GM21717 (cell line): ENCODE results near the gene OSBPL2.

ENCODE experiments used
- ATAC-seq: cut with Tn5 transposase; IDR thresholded peaks from one replicate; pipeline ENCODE4 v1.9.1; 2021; ENCODE audit warnings: mild to moderate bottlenecking, moderate library complexity; ENCODE audit not compliant: unreplicated experiment

OSBPL2 gene

GRCh38 chr20:62320581-62321354 lies 82.4 kb downstream of the OSBPL2 start:
- ATAC-seq, result no peak

GRCh38 chr20:62321521-62321948 lies 83.2 kb downstream of the OSBPL2 start:
- no peak for ATAC-seq

DNA sequence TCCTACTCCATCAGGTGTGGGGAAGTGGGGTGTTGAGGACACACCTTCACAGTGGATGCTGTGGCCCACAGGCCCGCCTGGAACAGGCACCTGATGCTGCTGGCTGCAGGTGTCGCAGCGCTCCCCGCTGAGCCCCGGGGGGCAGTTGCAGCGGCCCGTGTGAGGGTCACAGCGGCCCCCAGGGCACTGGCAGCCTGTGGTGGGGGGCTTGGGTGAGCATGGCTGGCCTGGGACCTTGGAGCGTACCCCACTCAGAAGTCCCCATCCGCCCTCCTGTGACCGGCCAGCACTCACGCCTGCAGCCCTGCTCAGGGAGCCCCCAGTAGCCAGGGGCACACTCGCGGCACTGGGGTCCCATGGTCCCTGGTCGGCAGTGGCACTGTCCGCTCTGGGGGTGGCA lies 83.7 kb downstream of the OSBPL2 start:
- no peak for ATAC-seq

- no peak for ATAC-seq
Measured at GRCh38 chr20:62322492-62323041, 84.2 kb downstream of the OSBPL2 start.

- no peak for ATAC-seq
Measured at GRCh38 chr20:62323146-62323979, 85.0 kb downstream of the OSBPL2 start.

- ATAC-seq, result no peak
Measured at GRCh38 chr20:62323980-62324906, 85.9 kb downstream of the OSBPL2 start.

GRCh38 chr20:62325172-62325905 lies 87.0 kb downstream of the OSBPL2 start:
- ATAC-seq, result no peak

GRCh38 chr20:62326559-62326958 lies 88.2 kb downstream of the OSBPL2 start:
- ATAC-seq, result no peak

DNA sequence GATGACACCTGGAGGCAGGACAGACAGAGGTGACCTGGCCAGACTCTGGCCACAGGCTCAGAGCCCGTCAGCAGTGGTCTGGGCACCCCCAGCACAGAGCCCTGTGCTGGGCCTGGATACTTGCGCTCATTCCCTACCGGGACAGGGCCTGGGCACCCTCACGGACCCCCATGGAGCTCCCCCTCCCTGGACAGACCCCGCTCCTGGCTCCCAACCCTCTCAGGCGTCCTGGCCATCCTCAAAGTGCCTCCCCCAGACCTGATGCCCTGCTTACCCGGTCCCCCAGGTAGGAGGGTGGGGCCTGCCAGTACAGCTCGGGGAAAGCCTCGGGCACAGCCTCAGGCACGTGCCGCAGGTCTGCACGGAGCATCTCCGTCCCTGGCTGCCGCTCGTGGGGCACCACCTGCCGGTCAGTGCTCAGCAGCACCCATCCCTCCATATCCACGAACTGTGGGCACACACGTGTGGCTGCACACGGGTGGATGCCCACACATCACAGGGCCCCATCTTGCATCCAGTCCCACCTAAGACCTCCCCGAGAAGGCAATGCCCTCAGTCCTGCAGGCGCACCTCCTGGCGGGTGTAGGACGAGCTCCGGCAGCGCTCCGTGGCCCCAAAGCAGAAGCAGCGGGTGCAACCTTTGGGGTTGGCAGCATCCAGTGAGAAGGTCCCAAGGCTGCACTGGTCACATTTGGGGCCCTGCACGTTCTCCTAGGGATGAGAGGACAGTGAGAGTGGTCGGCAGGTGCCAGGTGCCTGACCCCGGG lies 88.8 kb downstream of the OSBPL2 start:
- no peak for ATAC-seq

- ATAC-seq, result no peak
Measured at GRCh38 chr20:62327726-62328495, 89.6 kb downstream of the OSBPL2 start.

DNA sequence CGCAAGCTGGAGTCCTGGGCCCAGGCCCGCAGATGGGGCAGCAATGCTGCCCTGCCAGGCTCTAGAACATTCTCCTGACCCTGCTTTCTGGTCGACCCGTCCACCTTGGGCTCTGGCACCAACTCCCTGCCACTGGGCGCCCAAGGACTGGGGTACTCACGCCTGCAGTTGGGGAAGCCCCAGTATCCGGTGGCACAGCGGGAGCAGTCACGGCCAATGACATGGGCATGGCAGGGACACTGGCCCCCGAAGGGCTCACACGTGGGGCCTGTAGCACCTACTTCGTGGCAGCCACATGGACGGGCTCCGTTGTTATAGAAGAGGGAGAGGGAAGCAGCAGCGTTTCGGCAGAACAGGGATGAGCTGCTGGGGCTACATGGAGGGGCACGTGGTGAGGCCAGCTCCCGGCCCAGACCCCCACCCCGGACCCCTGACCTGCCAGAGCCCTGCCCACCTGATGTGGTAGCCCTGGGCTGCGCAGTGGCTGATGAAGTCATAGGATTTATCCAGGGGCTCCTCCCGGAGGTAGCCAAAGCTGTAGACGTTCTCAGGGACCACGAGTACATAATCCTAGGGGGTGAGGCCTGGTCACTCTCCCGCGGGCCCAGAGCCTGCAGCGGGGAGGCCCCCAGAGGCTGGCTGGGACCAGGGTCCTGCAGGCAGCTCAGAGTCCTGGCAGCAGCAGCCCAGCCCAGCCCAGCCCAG lies 90.5 kb downstream of the OSBPL2 start:
- no peak for ATAC-seq

GRCh38 chr20:62329389-62330377 lies 91.4 kb downstream of the OSBPL2 start:
- ATAC-seq, result no peak

GRCh38 chr20:62330576-62331317 lies 92.4 kb downstream of the OSBPL2 start:
- ATAC-seq, result no peak

DNA sequence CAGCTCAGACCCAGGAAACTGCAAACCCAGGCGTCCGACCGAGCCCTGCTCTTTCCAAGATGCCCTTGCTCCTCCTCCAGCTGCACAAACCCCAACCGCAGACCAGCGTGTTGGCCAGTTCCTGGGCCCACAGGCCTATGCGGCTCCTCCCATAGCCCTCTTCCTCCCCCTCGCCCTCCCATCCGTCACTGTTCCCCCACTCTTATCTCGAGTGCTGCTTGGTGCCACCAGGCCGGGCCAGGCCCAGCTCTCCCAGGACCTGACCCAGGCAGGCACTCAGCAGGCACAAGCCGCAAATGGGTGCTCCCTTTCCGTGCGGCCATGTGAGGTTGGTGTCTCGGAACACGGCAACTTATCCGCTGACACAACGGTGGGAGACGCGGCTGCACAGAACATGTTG lies 93.0 kb downstream of the OSBPL2 start:
- ATAC-seq, result no peak

- no peak for ATAC-seq
Measured at GRCh38 chr20:62332421-62332820, 94.1 kb downstream of the OSBPL2 start.
